Amygdala (tissue), 56 donors: Measurements from ENCODE around the gene PES1.
"Not testable (repeated sequence)": the region's sequence is repeated elsewhere in the genome, so short reads cannot be mapped to it uniquely, and the experiment has no call there.

ENCODE experiments used
- DNase-seq, 56 donors: peaks; one replicate each; lab custom pipeline; 2025; lab: John Stamatoyannopoulos, UW

PES1 gene

GRCh38 chr22:30609260-30610185 lies 17.8 kb upstream of the PES1 start:
- peak in 7 of 56 donors; percentile 3 to 15 (median 5) for DNase-seq

DNA sequence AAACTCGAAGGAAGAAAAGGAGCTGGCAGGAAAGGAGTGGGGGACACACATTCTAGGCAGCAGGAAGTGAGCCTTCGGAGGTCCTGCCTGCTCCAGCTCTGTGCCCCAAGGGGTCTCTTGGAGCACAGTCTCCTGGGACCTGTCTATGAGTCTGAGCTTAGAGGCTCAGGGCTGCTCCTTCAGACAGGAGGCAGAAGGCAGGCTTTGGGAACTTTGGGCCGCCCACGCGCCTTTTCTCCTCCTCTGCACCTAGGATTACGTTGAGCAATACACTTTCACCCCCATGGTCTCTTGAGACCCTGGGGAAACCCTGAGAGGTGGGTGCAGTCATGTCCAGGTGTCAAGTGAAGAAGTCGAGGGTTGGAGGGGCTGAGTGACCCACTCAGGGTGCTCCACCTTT lies 16.2 kb upstream of the PES1 start:
- no peak for DNase-seq

DNA sequence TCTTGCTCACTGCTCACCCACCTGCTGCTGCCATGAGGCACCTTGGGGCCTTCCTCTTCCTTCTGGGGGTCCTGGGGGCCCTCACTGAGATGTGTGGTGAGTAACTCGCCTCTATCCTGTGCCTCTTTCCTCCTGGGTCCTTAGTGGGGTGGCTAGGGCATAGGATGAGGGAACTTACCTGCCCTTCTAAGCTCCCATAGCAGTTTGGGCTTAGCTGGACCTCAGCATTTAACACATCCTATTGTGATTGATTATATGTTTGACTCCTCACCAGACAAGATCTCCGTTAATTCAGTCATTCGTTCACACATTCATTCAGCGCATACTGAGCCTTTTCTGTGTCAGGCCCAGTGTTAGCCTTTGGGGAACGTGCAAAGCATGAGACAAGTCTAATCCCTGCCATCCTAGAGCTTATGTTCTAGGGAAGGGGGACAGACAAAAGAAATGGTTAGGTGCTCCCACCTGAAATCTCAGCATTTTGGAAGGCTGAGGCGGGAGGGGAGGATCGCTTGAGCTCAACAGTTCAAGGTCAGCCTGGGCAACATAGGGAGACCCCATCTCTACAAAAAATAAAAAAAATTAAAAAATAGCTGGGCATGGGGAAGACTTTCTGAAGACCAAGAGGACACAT lies 15.7 kb upstream of the PES1 start:
- no peak for DNase-seq

GRCh38 chr22:30606455-30607299 lies 15.0 kb upstream of the PES1 start, which contains the start of gene TCN2:
TCN2 (plus strand) TSS chr22:30607174; CDS start chr22:30607332, 158 bp downstream.
- peak in 54 of 56 donors; percentile 26 to 86 (median 64) for DNase-seq

DNA sequence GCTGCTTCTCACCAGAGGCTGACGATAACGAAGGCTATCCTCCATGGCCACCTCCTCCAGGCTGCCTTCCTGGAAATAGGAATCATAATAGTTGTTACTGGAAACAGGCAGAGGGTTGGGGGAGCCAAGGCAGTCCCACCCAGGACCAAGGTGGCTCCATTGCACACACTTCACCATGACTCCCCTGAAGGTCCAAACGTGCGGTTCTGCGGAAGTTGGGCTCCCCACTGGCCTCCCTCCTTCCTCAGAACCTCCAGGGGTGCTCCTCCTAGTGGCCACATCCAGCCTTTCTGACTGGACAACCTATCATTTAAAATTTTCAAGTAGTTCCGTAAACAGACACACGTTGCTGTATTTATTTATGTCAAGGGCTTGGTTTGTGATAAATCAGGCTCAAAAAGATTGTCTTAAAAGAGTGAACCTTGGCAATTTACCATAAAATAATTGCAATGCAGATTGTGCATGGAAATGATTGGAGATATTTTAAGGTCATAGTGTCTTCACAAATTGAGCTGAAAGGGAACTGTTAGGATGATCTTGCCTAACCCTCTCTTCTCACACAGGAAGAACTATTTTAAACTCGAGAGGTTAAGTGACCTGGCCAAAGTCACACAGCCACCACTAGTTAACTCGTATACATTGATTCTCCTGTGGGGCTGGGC lies 13.9 kb upstream of the PES1 start:
- DNase-seq: peak in 19 of 56 donors; percentile 0 to 44 (median 10)

DNA sequence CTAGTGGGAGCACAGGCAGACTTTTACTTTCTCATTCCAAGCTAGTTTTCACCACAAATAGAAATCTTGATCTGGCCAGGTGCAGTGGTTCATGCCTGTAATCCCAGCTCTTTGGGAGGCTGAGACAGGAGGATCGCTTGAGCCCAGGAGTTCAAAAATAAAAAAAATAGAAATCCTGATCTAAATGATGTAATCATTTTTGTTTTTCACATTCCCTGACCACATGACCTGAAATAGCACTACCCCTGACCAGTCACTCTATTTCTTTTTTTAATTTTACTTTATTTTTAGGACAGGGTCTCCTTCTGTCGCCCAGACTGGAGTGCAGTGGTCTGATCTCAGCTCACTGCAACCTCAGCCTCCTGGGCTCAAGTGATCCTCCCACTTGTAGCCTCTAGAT lies 13.0 kb upstream of the PES1 start:
- DNase-seq: no peak

GRCh38 chr22:30603801-30604200 lies 12.1 kb upstream of the PES1 start:
- DNase-seq: no peak

- DNase-seq: peak in 1 of 56 donors; percentile 2
Measured at GRCh38 chr22:30602049-30602448, 10.3 kb upstream of the PES1 start.

- DNase-seq: no peak
Measured at GRCh38 chr22:30601464-30601863, 9.8 kb upstream of the PES1 start.

DNA sequence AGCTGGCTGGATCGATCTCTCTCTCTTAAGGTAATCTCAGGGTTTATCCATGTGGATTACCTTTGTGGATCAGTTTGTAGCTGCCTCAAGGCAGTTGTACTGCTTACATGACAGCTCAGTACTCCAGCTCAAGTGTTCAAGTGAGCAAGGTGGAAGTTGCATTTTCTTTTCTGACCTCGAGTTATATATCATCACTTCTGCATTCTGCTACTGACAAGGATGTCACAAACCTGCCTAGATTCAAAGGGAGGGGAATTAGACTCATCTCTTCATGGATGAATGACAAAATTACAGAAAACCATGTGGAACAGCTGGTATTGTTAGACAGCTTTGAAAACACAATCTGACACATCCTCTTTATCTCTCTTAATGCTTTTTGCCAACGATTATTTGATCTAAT lies 9.2 kb upstream of the PES1 start:
- no peak for DNase-seq

DNA sequence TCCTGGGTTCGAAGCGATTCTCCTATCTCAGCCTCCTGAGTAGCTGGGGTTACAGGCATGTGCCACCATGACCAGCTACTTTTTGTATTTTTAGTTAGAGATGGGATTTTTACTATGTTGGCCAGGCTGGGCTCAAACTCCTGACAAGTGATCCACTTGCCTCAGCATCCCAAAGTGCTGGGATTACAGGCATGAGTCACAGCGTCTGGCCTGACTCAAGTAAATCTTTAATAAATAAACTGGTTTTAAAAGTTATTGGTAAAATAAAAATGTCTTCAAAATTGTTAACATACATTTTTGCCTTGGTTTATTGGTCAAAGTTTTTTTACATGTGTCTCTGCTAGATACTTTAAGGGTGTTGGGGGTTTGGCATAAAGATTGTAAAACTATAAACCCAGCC lies 7.3 kb upstream of the PES1 start:
- DNase-seq: no peak

DNA sequence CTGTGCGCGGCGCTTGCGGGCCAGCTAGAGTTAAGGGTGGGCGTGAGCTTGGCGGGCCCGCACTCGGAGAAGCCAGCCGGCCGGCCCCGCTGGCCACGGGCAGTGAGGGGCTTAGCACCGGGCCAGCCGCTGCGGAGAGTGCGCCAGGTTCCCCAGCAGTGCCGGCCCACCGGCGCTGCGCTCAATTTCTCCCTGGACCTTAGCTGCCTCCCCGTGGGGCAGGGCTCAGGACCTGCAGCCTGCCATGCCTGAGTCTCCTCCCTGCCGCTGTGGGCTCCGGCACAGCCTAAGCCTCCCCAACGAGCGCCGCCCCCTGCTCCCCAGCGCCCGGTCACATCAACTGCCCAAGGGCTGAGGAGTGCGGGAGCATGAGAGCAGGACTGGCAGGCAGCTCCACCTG lies 5.2 kb upstream of the PES1 start:
- no peak for DNase-seq

DNA sequence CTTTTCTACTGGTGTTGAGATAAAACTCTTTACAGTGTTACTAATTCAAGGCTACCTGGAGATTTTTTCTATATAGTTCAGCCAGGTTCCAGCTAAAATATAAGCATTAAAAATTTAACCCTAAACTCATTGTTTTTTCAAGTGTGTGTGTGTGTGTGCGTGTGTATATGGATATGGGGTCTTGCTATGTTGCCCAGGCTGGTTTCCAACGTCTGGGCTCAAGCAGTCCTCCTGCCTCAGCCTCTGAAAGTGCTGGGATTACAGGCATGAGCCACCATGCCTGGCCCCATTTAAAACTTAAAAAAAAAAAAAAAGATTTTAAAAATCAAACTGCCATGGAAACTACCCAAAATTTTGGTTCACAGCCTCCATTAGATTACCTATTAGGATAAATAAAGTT lies 4.5 kb upstream of the PES1 start:
- no peak for DNase-seq

- DNase-seq: not testable (repeated sequence)
Measured at GRCh38 chr22:30592360-30592713, 627 bp upstream of the PES1 start.

GRCh38 chr22:30591191-30591587 lies 521 bp downstream of the PES1 start:
- no peak for DNase-seq

DNA sequence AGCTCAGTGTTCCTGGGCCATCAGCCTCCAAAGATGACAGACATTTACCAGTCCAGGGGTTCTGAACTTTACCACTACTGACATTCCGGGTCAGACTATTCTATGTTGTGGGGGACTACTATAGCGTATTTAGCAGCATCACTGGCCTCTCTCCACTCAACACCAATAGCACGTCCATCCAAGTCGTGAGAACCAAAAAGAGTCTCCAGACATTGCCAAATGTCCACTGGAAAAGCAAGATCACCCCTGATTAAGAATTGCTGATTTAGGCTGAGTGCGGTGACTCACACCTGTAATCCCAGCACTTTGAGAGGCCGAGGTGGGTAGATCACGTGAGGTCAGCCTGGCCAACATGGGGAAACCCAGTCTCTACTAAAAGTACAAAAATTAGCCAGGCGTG lies 5.3 kb downstream of the PES1 start:
- no peak for DNase-seq

GRCh38 chr22:30584441-30584840 lies 7.3 kb downstream of the PES1 start:
- no peak for DNase-seq

DNA sequence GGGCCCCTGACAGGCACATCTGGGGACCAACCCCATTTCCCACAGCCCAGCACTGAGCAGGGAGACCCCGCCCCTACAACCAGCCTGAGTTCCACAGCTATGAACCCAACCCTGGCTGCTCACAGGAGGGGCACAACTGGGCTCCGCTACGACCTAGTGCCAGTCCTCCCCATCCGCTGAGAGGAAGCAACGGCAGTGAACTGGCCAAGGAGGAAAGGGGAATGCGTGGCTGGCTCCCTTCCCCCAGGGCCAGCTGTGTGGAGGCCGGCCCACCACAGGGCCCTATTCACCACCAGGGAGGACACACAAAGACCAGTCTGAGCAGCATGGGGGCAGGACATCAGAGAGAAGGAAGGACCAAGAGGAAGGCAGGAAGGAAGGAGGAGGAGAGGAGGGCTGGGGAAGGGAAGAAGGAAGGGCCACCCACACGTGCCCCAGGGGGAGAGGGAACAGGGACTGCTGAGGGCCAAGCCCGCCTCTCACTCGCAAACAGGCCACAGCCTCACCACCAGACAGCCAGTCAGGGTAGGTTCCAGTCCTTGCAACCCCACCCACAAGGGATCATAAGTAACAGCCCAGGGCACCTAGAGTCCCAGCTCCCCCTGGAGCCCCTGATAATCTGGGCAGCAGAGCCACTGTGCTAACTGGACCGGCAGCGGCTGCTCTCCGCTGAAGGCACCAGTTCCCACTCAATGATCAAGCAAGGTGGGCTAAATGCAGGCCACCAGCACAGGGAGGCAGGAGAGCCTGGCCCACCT lies 8.7 kb downstream of the PES1 start:
- peak in 40 of 56 donors; percentile 7 to 74 (median 42) for DNase-seq

GRCh38 chr22:30582051-30582450 lies 9.7 kb downstream of the PES1 start:
- peak in 1 of 56 donors; percentile 30 for DNase-seq

- DNase-seq: no peak
Measured at GRCh38 chr22:30580896-30581295, 10.8 kb downstream of the PES1 start.
